Measurements from ENCODE around the gene CCDC116.
"Not testable (repeated sequence)": the region's sequence is repeated elsewhere in the genome, so short reads cannot be mapped to it uniquely, and the experiment has no call there.

Gene CCDC116

DNA sequence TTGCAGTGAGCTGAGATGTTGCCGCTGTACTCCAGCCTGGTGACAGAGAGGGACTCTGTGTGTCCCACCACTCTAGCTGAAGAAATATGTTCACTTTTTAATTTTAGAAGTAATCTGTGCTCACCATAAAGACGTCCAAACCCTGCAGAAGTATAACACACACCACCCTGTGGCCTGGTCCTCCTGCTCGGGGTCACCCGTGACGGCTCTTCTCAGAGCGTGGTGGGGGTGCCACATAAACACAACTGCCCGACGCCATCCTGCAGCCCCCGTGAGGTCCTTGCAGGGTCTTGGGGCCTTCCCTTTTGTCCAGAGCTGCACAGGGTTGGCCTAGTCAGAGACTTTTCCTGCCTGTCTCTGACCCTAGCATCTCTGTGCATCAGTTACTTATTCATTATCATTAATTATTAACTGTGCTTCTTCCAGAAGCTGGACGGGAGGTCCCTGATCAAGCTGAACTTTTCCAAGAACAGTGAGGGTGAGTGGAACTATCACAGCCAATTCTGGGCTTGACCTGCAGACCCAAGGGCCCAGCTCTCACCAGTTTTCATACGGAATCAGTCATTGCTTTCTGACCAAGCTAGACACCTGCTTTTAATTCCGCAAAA is 42.2 kb downstream of the CCDC116 start:
- DNase-seq (ENCODE audit: low read depth): no peak
- in situ Hi-C loops (cut with HindIII; ENCODE audit: low sequenced_read_pairs): no loop called here
- TF ChIP-seq, protein P1, sequence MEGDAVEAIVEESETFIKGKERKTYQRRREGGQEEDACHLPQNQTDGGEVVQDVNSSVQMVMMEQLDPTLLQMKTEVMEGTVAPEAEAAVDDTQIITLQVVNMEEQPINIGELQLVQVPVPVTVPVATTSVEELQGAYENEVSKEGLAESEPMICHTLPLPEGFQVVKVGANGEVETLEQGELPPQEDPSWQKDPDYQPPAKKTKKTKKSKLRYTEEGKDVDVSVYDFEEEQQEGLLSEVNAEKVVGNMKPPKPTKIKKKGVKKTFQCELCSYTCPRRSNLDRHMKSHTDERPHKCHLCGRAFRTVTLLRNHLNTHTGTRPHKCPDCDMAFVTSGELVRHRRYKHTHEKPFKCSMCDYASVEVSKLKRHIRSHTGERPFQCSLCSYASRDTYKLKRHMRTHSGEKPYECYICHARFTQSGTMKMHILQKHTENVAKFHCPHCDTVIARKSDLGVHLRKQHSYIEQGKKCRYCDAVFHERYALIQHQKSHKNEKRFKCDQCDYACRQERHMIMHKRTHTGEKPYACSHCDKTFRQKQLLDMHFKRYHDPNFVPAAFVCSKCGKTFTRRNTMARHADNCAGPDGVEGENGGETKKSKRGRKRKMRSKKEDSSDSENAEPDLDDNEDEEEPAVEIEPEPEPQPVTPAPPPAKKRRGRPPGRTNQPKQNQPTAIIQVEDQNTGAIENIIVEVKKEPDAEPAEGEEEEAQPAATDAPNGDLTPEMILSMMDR (IDR thresholded peaks at IDR 0.05; ENCODE audit: low read depth, low read length, missing control alignments): no peak
- H3K4me3 ChIP-seq (ENCODE audit: low read depth, low read length): no peak overlapping the region

DNA sequence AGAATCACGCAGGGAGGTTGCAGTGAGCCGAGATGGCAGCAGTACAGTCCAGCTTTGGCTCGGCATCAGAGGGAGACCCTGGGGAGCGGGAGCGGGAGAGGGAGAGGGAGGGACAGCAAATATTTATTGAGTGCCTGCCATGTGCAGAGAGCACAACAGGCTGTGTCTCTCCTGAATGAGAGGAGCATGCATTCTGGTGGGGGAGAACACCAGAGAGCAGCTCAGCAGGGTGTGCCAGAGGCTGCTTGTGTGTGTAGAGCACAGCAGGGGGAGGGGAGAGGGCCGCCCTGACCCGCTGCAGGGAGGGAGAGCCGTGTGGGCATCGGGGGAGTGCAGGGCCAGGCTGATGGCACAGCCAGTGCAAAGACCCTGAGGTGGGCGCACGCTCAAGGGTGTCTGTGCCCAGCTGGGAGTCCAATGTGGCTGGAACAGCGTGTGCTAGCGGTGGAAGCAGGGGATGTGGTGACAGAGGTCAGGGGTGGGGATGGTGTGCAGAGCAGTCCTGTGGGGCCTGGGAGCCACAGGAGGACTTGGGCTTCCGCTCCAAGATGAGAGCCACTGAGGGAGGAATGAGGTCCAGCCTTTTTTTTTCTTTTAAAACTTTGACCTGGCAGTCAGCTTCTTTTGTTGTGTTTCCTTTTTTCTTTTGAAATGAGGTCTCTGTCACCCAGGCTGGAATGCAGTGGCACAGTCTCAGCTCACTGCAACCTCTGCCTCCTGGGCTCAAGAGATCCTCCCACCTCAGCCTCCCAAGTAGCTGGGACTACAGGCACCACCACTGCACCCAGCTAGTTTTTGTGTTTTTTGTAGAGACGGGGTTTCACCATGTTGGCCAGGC is 45.3 kb downstream of the CCDC116 start:
- TF ChIP-seq, protein P1 (IDR thresholded peaks at IDR 0.05; ENCODE audit: low read depth, low read length, missing control alignments): no peak
- in situ Hi-C loops (cut with HindIII; ENCODE audit: low sequenced_read_pairs): no loop called here
- no peak for DNase-seq (ENCODE audit: low read depth)
- H3K4me3 ChIP-seq (ENCODE audit: low read depth, low read length): no peak overlapping the region

DNA sequence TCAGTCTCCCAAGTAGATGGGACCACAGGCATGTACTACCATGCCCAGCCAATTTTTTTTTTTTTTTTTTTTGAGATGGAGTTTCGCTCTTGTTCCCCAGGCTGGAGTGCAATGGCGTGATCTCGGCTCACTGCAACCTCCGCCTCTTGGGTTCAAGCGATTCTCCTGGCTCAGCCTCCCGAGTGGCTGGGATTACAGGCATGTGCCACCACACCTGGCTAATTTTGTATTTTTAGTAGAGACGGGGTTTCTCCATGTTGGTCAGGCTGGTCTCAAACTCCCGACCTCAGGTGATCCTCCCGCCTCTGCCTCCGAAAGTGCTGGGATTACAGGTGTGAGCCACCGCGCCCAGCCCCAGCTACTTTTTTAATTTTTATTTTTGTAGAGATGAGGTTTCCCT is 46.3 kb downstream of the CCDC116 start:
- DNase-seq (ENCODE audit: low read depth); in situ Hi-C loops (cut with HindIII; ENCODE audit: low sequenced_read_pairs); H3K4me3 ChIP-seq (ENCODE audit: low read depth, low read length): not testable (repeated sequence)

DNA sequence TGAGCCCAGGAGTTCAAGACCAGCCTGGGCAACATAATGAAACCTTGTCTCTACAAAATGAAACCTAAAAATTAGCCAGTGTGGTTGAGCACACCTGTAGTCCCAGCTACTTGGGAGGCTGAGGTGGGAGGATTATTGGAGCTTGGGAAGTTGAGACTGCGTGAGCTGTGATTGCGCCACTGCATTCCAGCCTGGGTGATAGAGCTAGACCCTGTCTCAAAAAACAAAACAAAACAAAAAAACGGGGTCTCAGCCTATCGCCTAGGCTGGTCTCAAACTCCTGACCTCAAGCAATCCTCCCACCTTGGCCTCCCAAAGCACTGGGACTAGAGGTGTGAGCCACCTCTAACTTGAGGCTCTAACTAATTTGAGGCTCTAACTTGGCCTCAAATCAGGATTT is 46.8 kb downstream of the CCDC116 start:
- DNase-seq (ENCODE audit: low read depth): no peak
- in situ Hi-C loops (cut with HindIII; ENCODE audit: low sequenced_read_pairs): no loop called here

DNA sequence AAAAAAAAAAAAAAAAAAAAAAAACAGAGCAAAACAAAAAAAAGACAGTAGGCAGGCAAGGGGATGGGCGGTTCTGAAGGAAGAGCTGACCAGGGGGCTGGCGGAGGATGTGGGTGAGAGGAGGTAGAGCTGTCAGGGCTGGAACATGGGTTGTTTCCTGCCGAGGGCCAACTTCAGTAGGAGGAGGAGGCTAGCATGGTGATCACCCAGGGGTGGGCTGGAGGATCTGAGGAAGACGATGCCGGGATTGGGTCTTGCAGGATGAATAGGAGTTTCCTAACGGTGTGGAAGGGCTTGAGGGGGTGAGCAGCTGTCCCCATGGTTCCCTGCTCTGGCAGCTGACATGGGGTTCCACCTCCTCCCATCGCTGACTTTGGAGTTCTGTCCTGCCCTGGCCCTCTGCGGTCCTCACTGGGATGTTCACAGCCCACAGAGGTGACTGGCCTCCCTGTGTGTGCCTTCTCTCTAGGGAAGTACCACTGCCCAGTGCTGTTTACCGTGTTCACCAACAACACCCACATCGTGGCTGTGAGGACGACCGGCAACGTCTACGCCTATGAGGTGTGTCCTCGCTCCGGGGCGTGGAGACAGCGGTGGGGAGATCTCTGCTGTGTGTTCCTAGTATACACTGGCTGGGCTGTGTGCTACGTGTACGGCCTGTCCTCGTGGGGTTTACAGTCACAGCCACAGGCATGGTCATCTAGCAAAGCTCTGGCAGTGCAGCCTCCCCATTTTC is 48.4 kb downstream of the CCDC116 start:
- in situ Hi-C loops (cut with HindIII; ENCODE audit: low sequenced_read_pairs): no loop called here
- TF ChIP-seq, protein P1 (IDR thresholded peaks at IDR 0.05; ENCODE audit: low read depth, low read length, missing control alignments): no peak
- no peak for DNase-seq (ENCODE audit: low read depth)
- H3K4me3 ChIP-seq (ENCODE audit: low read depth, low read length): no peak overlapping the region

More for the DNA sequence above, 46.8 kb downstream of the CCDC116 start:
- TF ChIP-seq, protein P1 (IDR thresholded peaks at IDR 0.05; ENCODE audit: low read depth, low read length, missing control alignments): no peak
- no peak overlapping the region for H3K4me3 ChIP-seq (ENCODE audit: low read depth, low read length)

DNA sequence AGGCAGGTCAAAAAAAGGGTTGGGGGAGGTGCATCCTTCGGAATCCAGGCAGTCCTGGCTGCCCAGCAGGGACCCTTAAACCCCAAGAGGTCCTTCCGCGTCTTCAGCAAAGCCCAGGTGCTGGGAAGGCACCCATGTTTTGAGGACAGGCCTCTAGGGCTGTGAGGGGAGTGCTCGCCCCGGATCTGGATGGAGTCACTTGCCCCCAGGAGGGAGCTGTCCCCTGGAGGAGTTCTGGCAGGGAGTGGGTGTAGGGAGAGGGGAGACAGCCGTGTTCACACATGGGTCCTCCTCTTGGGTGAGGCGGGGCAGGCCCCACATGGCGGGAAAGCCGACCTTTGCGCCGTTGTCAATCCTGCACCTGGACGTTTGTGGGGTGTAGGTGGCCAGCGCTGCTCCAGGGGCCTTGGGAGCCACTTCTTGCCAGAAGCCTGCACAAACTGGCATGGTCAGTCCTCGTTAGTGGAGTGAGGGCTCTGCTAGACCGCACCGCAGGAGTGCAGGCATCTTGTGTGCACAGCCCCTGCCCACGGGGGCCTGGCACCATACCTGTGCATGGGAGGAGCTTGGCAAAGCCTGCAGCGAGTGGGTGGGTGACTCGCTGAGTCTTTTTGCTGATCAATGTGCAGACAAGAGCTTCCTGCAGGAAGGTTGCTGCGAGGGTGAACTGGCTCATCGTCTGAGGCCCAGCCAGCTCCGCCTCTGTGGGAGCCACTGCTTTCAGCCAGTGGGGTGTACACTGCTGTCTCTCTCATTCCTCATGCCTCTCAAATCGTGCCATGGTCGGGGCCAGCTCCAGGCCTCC is 49.2 kb downstream of the CCDC116 start:
- no peak for DNase-seq (ENCODE audit: low read depth)
- TF ChIP-seq, protein P1 (IDR thresholded peaks at IDR 0.05; ENCODE audit: low read depth, low read length, missing control alignments): no peak
- in situ Hi-C loops (cut with HindIII; ENCODE audit: low sequenced_read_pairs): no loop called here
- H3K4me3 ChIP-seq (ENCODE audit: low read depth, low read length): no peak overlapping the region

Measured in astrocyte of the cerebellum (primary cell).